Measurements from ENCODE around the gene DHRSX. TPM values are rescaled to one million over a fixed set of nuclear protein-coding genes. Genes with fewer than 3 reads are reported as not detected.
"Not testable (repeated sequence)": the region's sequence is repeated elsewhere in the genome, so short reads cannot be mapped to it uniquely, and the experiment has no call there.

The DHRSX gene
- polyA plus RNA-seq, 1 donor: 11.3 TPM

DNA sequence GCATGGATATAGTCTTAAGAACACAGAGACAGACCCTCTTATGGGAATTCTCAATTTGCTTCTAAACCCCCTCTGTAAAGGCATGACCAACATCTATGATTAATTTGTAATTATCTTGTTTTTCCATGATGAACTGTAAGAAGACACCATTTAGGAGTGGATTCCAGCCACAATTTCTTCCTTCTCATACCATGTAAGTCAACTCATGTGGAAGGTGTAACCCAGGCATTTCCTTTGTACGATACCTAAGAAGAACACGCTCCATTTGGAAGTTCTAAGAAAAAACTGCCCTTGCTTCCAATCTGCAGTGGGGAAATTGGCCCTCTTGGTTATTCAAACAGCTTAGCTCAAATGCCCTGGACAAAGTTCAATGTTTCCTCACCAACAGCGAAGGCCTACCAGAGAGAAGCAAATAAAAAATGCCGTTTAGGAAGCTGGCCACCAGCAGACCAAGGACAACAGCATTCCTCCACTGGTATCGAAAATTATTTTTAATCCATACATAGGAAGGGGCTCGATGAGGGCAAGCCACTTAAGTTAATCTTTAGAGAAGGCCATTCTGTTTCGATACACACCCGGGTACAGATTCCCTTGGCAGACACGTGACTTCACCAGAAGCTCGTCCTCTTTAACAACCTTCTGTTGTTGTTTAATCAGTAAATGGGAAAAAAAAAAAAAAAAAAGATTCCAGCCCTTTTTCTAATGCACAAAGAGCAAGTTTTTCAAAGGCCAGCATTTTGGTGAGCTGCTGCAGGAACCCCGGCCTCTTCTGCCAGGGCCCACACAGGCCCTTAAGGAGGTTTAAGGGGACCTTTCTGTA lies 2.6 kb downstream of the DHRSX start:
- DNase-seq (ENCODE audit: low read depth): no peak

DNA sequence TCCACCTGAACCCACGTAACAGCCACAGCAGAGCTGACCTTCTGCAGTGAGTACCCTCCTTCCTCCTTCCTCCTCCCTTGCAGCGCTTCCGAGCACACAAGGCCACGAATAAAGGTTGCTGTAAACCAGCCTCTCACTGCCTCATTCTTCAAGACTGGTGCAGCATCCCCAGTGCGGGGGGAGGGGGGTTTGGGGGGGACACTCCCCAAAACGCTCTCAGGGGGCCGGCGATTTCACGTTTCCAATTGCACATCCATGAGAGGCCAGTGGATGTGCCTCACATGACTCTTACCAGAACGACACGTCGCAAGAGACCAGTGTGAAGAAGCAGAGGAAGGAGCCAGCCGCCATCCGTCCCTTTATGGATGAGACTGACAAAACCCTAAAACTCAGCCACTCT lies 5.2 kb downstream of the DHRSX start:
- no peak for DNase-seq (ENCODE audit: low read depth)

DNA sequence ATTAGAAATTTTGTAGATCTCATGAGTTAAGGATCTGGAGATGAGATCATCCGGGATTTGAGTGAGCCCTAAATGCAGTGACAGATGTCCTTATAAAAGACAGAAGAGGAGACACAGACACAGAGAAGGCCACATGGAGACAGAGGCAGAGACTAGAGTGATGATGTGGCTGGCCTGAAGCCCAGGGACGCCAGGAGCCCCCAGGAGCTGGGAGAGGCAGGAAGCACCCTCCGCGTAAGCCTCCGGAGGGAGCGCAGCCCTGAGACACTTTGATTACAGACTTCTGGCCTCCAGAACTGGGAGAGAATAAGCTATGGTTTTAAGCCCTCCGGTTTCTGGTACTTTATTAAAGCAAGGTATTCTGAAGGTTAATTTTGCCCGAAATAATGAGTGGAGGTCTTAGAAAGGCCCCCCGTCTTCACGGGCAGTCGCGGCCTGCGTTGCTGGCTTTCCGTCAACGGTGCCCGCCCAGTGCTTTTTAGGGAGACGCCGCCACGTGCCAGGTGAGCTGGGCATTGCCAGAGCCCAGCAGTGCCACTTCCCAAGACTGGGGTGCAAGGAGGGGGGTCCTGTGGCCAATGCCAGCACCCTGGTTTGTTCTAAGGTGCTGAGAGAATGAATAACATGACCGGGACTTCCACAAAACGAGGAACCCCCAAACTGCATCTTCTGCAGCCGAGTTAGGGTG lies 8.1 kb downstream of the DHRSX start:
- no peak for DNase-seq (ENCODE audit: low read depth)

DNA sequence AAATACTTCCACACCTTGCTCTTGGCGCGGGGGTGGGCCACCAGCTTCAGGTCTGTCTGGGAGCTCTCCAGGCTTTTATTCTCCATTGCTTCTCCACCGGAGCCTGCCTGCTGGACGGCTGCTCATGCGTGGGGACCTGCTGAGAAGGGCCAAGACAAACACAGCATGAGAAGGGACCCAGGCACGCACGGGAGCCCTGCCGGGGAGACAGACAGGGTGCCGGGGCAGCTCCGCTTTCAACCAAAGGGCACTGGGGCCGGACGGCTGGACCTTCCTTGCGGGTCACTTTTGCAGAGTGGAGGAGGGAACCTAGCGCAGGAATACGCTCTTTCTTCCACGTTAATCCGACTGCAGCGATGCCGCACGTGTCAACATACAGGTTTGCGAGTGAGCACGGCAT lies 10.1 kb downstream of the DHRSX start:
- no peak for DNase-seq (ENCODE audit: low read depth)

DNA sequence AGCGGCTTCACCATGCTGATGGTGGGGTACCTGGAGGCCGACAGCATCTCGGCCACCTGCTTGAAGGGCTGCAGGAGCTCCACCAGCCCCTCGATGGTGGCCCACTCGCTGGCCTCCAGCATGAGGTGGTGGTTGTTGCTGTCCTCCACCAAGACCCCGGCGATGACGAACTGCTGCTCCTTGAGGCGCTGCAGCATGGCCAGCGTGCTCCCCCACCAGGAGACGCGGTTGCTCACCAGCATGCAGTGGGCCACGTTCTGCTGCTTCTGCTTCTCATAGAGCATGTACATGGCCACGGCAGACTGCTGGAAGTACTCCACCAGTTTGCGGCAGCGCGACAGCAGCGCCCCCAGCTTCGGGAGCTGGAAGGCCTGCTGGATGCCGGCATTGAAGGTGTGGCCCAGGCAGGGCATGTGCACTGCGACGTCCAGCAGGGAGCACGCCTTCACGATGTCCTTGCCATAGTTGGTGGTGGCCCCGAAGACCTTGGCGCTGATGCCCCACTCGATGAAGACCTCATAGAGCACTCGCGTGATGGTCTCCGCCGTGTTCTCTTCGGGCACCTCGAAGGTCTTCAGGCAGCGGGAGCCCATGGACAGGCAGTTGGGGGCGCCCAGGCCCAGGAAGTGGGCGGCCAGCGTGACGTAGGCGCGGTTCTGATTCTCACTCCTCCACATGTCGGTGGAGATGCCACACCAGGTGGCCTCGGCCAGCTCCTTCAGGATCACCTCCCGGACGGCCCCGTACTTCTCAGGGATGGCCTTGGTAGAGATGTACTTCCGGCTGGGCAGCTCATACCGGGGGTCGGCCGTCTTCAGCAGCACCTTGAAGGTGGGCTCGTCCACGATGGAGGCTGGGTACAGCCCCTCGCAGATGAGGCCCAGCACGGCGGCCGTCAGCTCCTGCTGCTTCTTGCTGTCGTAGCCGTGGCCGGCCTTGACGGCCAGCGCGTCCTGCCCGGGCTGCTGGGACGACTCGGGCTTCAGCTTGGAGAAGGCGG lies 11.0 kb downstream of the DHRSX start:
- no peak for DNase-seq (ENCODE audit: low read depth)

DNA sequence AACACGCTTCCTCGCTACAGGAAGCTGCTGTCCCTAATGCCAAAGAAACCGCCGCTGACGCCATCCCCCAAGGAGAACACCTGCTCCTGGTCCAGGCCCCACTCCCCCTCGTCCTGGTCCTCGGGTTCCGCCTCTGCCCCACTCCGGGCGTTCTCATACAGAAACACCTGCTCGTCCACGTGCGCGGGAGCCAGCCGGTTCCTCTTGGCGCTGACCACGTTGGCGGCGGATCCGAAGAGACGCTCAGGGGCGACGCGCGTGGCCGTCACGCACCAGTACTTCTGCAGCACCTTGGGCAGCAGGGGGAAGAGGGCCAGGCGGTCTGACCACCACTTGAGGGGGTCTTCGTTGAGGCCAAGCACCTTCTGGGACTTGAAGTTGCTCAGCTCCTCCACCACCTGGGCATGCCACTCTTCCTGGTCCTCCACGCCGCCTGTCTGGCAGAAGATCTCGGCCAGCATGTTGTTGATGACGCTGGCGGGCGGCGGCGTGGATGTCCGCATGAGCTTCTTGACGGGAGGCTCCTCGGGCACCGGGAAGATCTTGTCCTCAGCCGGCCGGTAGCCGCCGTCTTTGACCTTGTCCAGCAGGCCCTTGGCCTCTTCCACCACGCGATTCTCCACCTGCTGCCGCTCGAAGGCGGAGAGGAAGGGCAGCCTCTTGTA lies 12.0 kb downstream of the DHRSX start:
- DNase-seq (ENCODE audit: low read depth): no peak

DNA sequence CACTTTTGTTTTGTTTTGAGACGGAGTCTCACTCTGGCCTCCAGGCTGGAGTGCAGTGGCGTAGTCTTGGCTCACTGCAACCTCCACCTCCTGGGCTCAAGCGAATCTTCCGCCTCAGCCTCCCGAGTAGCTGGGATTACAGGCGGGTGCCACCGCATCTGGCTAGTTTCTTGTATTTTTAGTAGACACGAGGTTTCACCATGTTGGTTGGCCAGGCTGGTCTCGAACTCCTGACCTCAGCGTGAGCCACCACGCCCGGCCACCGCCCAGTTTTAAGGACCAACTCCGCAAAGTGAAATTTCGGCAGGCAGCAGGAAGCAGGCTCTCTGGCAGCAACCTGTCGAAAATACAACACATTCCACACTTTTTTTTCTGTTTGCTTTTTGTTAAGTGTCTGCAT lies 13.4 kb downstream of the DHRSX start:
- DNase-seq (ENCODE audit: low read depth): no peak

DNA sequence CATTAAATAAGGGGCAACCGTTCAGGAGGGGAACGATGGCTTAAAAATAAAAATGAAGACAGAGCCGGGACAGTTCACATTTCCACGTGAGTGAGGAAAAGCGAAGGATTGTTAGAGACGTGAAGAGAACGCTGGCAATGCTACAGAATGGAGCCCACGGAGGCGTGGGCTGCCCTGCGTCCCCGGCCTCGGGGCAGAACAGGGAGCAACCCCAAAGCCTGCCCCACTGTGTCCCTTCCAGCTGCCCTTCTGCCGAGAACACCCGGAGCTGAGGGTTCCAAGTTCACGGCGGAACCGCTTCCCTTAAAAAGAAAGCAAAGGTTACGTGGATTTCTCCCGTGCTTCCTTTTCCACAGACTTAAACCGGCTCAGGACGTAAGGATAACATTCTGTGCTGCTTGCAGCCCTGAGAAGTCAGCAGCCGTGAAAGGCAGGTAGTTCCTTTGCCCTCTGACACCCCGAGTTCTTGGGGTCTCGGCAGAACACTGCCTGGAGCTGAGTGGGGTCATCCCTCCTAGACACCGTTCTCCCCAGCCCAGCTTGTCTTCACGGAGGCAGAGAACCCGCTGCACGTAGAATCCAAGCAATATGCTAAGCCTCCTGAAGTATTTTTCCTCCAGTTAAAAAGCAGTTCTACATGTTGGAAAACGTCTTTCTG lies 14.2 kb downstream of the DHRSX start:
- DNase-seq (ENCODE audit: low read depth): no peak

DNA sequence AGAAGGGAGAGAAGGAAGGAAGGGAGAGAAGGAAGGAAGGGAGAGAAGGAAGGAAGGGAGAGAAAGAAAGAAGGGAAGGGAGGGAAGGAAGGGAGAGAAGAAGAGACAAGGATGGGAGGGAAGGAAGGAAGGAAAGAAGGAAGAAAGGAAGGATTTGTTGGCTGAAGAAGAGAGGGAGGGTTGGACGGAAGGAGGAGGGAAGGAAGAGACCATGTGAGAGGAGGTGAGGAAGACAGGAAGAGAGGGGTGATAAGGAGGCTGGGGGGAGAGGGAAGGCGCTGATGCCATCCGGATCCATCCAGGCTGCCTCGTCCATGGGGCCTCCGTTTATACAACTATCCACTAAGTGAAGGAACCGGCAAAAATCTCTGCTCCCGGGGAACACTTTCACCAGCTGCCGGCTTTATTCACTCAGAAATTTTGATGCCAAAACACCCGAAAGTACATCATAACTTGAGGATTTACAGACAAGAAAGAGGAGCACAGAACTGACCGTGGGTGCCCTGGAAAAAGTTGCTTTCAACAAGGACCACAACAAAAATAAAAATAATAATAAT lies 14.9 kb downstream of the DHRSX start:
- no peak for DNase-seq (ENCODE audit: low read depth)

DNA sequence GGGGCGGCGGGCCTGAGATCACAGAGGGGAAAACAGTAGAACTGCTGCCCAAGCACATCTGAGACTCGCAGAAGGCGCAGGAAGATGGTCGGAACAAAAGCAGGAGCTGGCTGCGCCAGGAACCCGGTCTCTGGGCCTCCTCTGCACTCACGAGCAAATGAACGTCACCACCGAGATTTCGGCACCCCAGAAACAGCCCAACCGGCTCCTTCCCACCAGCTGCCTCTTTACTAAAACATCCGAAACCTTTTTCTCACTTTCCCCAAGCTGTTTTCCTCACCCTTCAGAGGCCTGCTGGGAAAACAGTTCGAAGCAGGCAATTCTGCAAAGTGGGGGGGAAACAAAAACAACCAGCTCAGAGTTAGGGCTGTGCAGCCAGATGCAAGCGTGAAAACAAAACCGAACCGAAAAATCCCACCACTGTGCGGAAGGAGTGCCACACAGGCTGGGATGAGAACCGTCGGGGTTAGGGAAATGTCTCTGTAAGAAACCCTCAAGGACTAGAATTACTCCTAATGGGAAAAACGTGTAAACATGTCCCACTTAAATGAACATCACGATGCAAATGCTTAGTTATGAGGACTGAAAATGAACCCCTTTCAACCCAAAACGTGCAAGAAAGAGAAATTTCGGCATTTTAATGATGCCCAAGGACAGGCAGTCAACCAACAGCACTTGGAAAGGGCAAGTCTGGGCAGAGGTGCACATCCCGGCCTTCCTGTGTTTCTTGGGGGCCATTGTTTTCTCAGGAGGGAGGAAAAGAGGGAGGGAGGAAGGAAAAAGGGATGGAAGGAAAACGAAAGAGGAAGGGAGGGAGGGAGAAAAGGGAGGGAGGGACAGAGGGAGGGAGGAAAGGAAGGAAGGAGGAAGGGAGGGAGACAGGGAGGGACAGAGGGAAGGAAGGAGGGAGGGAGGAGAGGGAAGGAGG lies 15.8 kb downstream of the DHRSX start:
- DNase-seq (ENCODE audit: low read depth): no peak

DNA sequence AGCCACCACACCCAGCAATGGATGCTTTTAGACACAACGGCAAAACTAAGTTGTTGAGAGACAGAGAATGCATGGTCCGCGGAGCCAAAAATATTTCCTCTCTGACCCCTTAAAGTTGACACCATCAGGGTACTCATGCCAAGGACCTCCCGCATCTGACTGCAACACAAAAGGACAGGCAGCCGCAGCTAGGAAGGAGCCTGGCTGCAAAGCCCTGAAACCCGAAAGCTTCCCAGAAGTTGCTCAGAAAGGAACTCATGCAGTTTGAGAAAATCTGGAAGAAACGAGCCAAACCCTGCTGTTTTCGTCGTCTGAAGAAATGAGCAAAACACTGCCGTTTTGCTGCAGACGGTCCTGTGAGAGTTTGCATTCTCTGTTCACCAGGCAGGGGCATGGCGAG lies 16.5 kb downstream of the DHRSX start:
- no peak for DNase-seq (ENCODE audit: low read depth)

DNA sequence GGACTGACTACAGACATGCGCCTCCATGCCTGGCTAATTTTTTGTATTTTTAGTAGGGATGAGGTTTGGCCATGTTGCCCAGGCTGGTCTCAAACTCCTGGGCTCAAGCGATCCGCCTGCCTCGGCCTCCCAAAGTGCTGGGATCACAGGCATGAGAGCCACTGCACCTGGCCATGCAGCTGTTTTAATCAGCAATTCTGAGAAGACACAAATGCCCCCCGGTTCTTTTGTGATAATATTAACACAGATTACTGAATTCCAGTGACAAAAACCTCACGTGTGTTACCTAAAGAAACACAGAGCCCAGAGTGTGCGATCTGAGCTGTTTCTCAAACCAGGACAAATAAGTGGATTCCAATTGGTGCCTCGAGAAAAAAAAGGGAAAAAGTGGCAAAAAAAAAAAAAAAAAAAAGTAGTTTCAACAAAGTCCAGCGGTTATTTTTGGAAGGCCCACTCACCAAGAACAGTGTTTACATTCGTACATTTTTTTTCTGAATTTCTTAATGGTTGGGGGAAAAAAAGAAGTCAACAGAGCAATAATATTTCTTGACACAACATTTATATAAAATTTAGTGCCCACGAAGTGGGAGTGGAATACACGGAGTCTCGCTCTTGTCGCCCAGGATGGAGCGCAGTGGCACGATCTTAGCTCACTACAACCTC lies 17.2 kb downstream of the DHRSX start:
- DNase-seq (ENCODE audit: low read depth): no peak

DNA sequence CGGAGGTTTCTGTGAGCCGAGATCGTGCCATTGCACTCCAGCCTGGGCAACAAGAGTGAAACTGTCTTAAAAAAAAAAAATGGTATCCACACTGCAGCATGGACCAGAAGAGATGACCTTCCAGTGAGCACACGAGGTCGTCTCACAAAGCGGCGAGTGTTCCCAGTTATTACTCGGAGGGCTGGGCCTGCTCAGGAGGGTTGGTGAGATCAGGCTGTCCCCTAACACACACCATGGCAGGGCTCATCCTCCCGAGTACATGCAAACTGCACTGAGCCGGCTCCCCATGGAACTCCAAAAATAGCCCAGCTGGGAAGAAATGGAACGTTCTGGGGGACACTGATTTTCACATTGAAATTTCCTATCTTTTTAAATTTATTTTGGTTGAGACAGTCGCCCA lies 19.2 kb downstream of the DHRSX start:
- DNase-seq (ENCODE audit: low read depth): not testable (repeated sequence)

DNA sequence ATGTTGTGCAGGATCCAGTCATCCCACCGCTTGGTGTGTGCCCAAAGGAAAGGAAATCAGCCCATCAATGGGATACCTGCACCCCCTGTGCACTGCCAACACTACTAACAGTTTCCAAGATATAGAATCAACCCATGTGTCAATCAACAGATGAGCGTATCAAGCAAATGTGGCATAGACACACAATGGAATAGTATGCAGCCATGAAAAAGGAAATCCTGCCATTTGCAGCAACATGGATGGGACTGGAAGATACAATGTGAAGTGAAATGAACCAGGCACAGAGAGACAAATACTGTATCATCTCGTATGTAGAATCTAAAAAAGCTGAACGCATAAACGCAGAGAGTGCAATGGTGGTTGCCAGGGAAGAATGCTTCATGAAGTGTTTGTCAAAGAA lies 20.8 kb downstream of the DHRSX start:
- DNase-seq (ENCODE audit: low read depth): not testable (repeated sequence)

DNA sequence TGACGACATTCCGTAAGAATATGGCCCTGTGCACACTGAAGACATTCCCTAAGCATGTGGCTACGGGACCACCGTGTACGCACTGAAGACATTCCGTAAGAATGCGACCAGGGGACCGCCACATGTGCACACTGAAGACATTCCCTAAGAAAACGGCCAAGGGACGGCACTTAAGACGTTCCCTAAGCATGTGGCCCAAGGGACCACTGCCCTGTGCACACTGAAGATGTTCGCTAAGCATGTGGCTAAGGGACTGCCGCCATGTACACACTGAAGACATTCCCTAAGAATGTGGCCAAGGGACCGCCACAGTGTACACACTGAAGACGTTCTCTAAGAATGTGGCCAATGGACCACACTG lies 21.4 kb downstream of the DHRSX start:
- no peak for DNase-seq (ENCODE audit: low read depth)

DNA sequence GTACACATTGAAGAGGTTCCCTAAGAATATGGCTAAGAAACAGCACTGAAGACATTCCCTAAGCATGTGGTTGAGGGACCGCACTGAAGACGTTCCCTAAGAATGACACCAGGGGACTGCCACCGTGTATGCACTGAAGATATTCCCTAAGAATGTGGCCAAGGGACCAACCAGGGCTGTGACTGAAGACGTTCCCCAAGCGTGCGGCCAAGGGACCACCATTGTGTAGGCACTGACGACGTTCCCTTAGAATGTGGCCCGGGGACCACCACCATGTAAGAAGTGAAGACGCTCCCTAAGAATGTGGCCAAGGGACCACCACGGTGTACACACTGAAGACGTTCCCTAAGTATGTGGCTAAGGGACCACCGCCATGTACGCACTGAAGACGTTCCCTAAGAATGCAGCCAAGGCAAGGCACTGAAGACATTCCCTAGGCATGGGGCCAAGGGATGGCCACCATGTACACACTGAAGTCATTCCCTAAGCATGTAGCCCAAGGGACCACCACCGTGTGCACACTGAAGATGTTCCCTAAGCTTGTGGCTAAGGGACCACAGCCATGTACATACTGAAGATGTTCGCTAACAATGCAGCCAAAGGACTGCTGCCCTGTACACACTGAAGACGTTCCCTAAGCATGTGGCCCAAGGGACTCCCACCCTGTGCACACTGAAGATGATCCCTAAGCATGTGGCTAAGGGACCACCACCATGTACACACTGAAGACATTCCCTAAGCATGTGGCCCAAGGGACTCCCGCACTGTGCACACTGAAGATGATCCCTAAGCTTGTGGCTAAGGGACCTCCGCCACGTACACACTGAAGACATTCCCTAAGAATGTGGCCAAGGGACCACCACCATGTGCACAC lies 22.0 kb downstream of the DHRSX start:
- DNase-seq (ENCODE audit: low read depth): no peak

DNA sequence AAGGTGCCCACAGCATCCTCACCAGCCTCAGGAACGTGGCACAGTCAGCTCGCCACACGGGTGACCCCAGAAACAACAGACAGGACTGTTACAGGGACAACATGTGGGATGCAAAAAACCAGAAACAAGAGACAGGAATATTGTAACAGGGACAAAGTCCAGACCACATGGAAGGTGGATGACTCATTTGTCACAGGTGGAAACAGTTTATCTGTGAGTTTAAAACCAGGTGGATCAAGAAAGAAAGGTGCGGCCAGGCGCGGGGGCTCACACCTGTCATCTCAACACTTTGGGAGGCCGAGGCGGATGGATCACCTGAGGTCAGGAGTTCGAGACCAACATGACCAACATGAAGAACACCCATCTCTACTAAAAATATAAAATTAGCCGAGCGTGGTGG lies 23.5 kb downstream of the DHRSX start:
- not testable (repeated sequence) for DNase-seq (ENCODE audit: low read depth)

Measured in forelimb muscle (tissue), 1 donor.